ENCODE results near the gene BCAP29.

Gene BCAP29

GRCh38 chr7:107641676-107642075, 61.6 kb downstream of the BCAP29 start:
- Histone ChIP-seq H3K9me2 (ENCODE audit: low read depth, low read length) (no peaks in the 10 kb centered on the region), H3K9me3 (ENCODE audit: low read length) (peaks cover 6% of the 10 kb centered on the region; the same call in 1 of the 2 replicates), H4K20me1 (ENCODE audit: insufficient read depth, low read length) (no peaks in the 10 kb centered on the region), H3K27ac (ENCODE audit: low read depth, low read length, poor library complexity, severe bottlenecking) (no peak overlapping the region), H3K79me2 (ENCODE audit: insufficient read depth, low read length) (no peaks in the 10 kb centered on the region), H3K4me1 (ENCODE audit: insufficient read depth, low read length, severe bottlenecking) (peaks cover 14% of the 10 kb centered on the region), H2AFZ (ENCODE audit: low read length) (no peak overlapping the region), H3K36me3 (ENCODE audit: insufficient read depth, low read length) (no peaks in the 10 kb centered on the region), H3F3A (ENCODE audit: insufficient read depth, low read length) (no peaks in the 10 kb centered on the region), H3K4me3 (ENCODE audit: low read depth, low read length, poor library complexity, severe bottlenecking) (no peak overlapping the region), H3K4me2 (ENCODE audit: low read length) (no peak overlapping the region), H3K27me3 (ENCODE audit: insufficient read depth, low read length) (no peaks in the 10 kb centered on the region; the same call in 1 of the 2 replicates), H3K9ac (ENCODE audit: low read length) (no peak overlapping the region)
- no peak for TF ChIP-seq CTCF (IDR thresholded peaks at IDR 0.05; ENCODE audit: low read length)
- TF ChIP-seq EZH2 (IDR thresholded peaks at IDR 0.05; ENCODE audit: borderline replicate concordance, low read length) = no peak

GRCh38 chr7:107642501-107642900, 62.5 kb downstream of the BCAP29 start:
- TF ChIP-seq CTCF (IDR thresholded peaks at IDR 0.05; ENCODE audit: low read length) (no peak), EZH2 (IDR thresholded peaks at IDR 0.05; ENCODE audit: borderline replicate concordance, low read length) (no peak)
- Histone ChIP-seq H3K9ac (ENCODE audit: low read length) (no peak overlapping the region), H3K9me2 (ENCODE audit: low read depth, low read length) (no peaks in the 10 kb centered on the region), H3K4me1 (ENCODE audit: insufficient read depth, low read length, severe bottlenecking) (peaks cover 14% of the 10 kb centered on the region), H3F3A (ENCODE audit: insufficient read depth, low read length) (no peaks in the 10 kb centered on the region), H3K9me3 (ENCODE audit: low read length) (peaks cover 4% of the 10 kb centered on the region; the same call in 1 of the 2 replicates), H4K20me1 (ENCODE audit: insufficient read depth, low read length) (no peaks in the 10 kb centered on the region), H3K79me2 (ENCODE audit: insufficient read depth, low read length) (no peaks in the 10 kb centered on the region), H3K27ac (ENCODE audit: low read depth, low read length, poor library complexity, severe bottlenecking) (no peak overlapping the region), H3K27me3 (ENCODE audit: insufficient read depth, low read length) (no peaks in the 10 kb centered on the region; the same call in 1 of the 2 replicates), H3K4me3 (ENCODE audit: low read depth, low read length, poor library complexity, severe bottlenecking) (no peak overlapping the region), H2AFZ (ENCODE audit: low read length) (no peak overlapping the region), H3K36me3 (ENCODE audit: insufficient read depth, low read length) (no peaks in the 10 kb centered on the region), H3K4me2 (ENCODE audit: low read length) (no peak overlapping the region)

DNA sequence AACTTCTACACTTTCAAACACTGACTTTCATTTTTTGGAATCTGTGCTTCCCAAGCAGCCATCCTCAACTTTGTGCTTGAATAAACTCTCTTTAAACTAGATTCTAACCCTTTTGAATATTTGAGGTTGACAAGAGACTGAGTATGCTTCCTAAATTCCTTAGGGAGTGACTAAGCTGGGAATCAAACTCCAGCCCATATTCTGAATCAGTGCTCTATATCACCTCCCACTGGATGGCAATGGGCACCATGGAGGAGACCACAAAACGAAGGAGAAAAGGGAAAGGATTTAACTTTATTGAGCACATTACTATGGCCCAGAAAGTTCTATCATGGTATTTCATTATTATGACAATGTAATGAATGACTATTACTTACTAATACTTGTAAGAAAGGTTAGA, 63.4 kb downstream of the BCAP29 start:
- Histone ChIP-seq H3K4me1 (ENCODE audit: insufficient read depth, low read length, severe bottlenecking) (peaks cover 10% of the 10 kb centered on the region), H3K79me2 (ENCODE audit: insufficient read depth, low read length) (no peaks in the 10 kb centered on the region), H3K36me3 (ENCODE audit: insufficient read depth, low read length) (no peaks in the 10 kb centered on the region), H3K27ac (ENCODE audit: low read depth, low read length, poor library complexity, severe bottlenecking) (no peak overlapping the region), H2AFZ (ENCODE audit: low read length) (no peak overlapping the region), H3K4me3 (ENCODE audit: low read depth, low read length, poor library complexity, severe bottlenecking) (no peak overlapping the region), H3K9me3 (ENCODE audit: low read length) (0 out of 2 replicates have a peak, but pooled peaks cover 3% of the 10 kb centered on the region), H3K9me2 (ENCODE audit: low read depth, low read length) (no peaks in the 10 kb centered on the region), H3K27me3 (ENCODE audit: insufficient read depth, low read length) (no peaks in the 10 kb centered on the region; the same call in 1 of the 2 replicates), H4K20me1 (ENCODE audit: insufficient read depth, low read length) (no peaks in the 10 kb centered on the region), H3K9ac (ENCODE audit: low read length) (no peak overlapping the region), H3F3A (ENCODE audit: insufficient read depth, low read length) (no peaks in the 10 kb centered on the region), H3K4me2 (ENCODE audit: low read length) (no peak overlapping the region)
- TF ChIP-seq EZH2 (IDR thresholded peaks at IDR 0.05; ENCODE audit: borderline replicate concordance, low read length) (no peak), CTCF (IDR thresholded peaks at IDR 0.05; ENCODE audit: low read length) (no peak)
